ENCODE data around the gene GMPR2.

DNA sequence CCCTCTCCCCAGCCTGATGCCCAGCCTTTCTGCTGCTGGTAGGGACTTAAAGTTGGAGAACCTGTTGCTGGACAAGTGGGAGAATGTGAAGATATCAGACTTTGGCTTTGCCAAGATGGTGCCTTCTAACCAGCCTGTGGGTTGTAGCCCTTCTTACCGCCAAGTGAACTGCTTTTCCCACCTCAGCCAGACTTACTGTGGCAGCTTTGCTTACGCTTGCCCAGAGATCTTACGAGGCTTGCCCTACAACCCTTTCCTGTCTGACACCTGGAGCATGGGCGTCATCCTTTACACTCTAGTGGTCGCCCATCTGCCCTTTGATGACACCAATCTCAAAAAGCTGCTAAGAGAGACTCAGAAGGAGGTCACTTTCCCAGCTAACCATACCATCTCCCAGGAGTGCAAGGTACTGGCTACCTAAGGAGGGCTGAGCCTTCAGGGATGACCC lies 25.6 kb upstream of the GMPR2 start:
- TF ChIP-seq, protein P1, sequence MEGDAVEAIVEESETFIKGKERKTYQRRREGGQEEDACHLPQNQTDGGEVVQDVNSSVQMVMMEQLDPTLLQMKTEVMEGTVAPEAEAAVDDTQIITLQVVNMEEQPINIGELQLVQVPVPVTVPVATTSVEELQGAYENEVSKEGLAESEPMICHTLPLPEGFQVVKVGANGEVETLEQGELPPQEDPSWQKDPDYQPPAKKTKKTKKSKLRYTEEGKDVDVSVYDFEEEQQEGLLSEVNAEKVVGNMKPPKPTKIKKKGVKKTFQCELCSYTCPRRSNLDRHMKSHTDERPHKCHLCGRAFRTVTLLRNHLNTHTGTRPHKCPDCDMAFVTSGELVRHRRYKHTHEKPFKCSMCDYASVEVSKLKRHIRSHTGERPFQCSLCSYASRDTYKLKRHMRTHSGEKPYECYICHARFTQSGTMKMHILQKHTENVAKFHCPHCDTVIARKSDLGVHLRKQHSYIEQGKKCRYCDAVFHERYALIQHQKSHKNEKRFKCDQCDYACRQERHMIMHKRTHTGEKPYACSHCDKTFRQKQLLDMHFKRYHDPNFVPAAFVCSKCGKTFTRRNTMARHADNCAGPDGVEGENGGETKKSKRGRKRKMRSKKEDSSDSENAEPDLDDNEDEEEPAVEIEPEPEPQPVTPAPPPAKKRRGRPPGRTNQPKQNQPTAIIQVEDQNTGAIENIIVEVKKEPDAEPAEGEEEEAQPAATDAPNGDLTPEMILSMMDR (IDR thresholded peaks at IDR 0.05), result no peak
- no peak for TF ChIP-seq POLR2A (IDR thresholded peaks at IDR 0.05)
